ENCODE measurements around the gene OR2G3. TPM values are rescaled to one million over a fixed set of nuclear protein-coding genes. Genes with fewer than 3 reads are reported as not detected.

The OR2G3 gene
- total RNA-seq, 1 experiment from 2014 or later = not detected

GRCh38 chr1:247562198-247562597 lies 43.2 kb upstream of the OR2G3 start:
- Histone ChIP-seq H2AFZ (ENCODE audit: low read length) (no peak overlapping the region), H3K9me3 (ENCODE audit: low read length) (no peaks in the 10 kb centered on the region), H3K4me3 (ENCODE audit: low read length) (no peak overlapping the region), H3K27ac (ENCODE audit: low read length) (no peak overlapping the region), H4K20me1 (ENCODE audit: low read length) (no peaks in the 10 kb centered on the region), H3K79me2 (ENCODE audit: low read length) (no peaks in the 10 kb centered on the region), H3F3A (ENCODE audit: low read length, unreplicated experiment) (no peaks in the 10 kb centered on the region), H3K9ac (ENCODE audit: low read length) (no peak overlapping the region), H3K27me3 (ENCODE audit: low read length) (peaks cover 34% of the 10 kb centered on the region), H3K9me2 (replicated peaks; ENCODE audit: low read length) (no peaks in the 10 kb centered on the region), H3K4me1 (ENCODE audit: insufficient read depth, low read length) (no peaks in the 10 kb centered on the region), H3K36me3 (ENCODE audit: low read depth, low read length) (no peaks in the 10 kb centered on the region), H3K4me2 (ENCODE audit: low read length) (no peak overlapping the region)
- ChIA-PET CTCF (no interaction called here), POLR2A (ENCODE audit: unreplicated experiment) (no interaction called here)
- no peak for TF ChIP-seq EZH2 (IDR thresholded peaks at IDR 0.05; ENCODE audit: low read length, unreplicated experiment)
- no peak for TF ChIP-seq EZH2phosphoT487 (IDR thresholded peaks at IDR 0.05; ENCODE audit: borderline replicate concordance, low read length)
- TF ChIP-seq, protein P1, sequence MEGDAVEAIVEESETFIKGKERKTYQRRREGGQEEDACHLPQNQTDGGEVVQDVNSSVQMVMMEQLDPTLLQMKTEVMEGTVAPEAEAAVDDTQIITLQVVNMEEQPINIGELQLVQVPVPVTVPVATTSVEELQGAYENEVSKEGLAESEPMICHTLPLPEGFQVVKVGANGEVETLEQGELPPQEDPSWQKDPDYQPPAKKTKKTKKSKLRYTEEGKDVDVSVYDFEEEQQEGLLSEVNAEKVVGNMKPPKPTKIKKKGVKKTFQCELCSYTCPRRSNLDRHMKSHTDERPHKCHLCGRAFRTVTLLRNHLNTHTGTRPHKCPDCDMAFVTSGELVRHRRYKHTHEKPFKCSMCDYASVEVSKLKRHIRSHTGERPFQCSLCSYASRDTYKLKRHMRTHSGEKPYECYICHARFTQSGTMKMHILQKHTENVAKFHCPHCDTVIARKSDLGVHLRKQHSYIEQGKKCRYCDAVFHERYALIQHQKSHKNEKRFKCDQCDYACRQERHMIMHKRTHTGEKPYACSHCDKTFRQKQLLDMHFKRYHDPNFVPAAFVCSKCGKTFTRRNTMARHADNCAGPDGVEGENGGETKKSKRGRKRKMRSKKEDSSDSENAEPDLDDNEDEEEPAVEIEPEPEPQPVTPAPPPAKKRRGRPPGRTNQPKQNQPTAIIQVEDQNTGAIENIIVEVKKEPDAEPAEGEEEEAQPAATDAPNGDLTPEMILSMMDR (conservative IDR thresholded peaks at IDR 0.05; ENCODE audit: low read depth, low read length) = no peak
- DNase-seq (no peak), ATAC-seq (no peak)
- BruUV-seq (replicated peaks) = no TSS peak
- intact Hi-C loops (cut with micrococcal nuclease) = no loop called here

DNA sequence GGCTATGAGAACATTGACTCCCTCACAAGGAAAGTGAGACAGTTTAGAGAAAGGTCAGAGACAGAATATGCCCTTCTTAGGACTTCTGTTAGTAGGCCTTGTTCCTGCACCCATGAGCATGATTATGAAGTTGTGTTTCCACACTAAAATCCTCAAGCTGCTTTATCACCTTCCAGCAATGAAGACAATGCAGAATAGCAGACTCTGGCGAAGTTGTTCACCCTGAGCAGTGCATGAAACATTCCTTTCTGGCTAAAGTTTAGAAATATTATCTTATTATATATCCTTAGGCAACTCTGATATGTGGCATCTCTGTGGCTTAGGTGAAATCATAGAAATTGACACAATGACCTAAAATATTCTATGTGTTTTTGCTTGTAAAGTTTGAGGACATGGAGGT lies 31.1 kb upstream of the OR2G3 start:
- ChIA-PET CTCF (no interaction called here), POLR2A (ENCODE audit: unreplicated experiment) (no interaction called here)
- Histone ChIP-seq H3K79me2 (ENCODE audit: low read length) (no peaks in the 10 kb centered on the region), H3K9ac (ENCODE audit: low read length) (no peak overlapping the region), H4K20me1 (ENCODE audit: low read length) (no peaks in the 10 kb centered on the region), H3K27me3 (ENCODE audit: low read length) (peaks cover 18% of the 10 kb centered on the region; the same call in 1 of the 2 replicates), H2AFZ (ENCODE audit: low read length) (no peak overlapping the region), H3K9me2 (replicated peaks; ENCODE audit: low read length) (no peaks in the 10 kb centered on the region), H3K4me2 (ENCODE audit: low read length) (no peak overlapping the region), H3K27ac (ENCODE audit: low read length) (no peak overlapping the region), H3K4me3 (ENCODE audit: low read length) (no peak overlapping the region), H3K4me1 (ENCODE audit: insufficient read depth, low read length) (no peaks in the 10 kb centered on the region), H3K9me3 (ENCODE audit: low read length) (no peaks in the 10 kb centered on the region), H3F3A (ENCODE audit: low read length, unreplicated experiment) (no peaks in the 10 kb centered on the region), H3K36me3 (ENCODE audit: low read depth, low read length) (no peaks in the 10 kb centered on the region)
- no peak for ATAC-seq
- TF ChIP-seq EZH2 (IDR thresholded peaks at IDR 0.05; ENCODE audit: low read length, unreplicated experiment) (no peak), EZH2phosphoT487 (IDR thresholded peaks at IDR 0.05; ENCODE audit: borderline replicate concordance, low read length) (no peak)
- TF ChIP-seq, protein P1 (conservative IDR thresholded peaks at IDR 0.05; ENCODE audit: low read depth, low read length) = no peak
- BruUV-seq (replicated peaks) = no TSS peak
- no peak for DNase-seq
- intact Hi-C loops (cut with micrococcal nuclease) = loop anchor here (10.0 kb wide), 1 partner anchor 341 kb away; no protein-coding TSS in a partner anchor

- Histone ChIP-seq H3K27ac (ENCODE audit: low read length) (no peak overlapping the region), H3K79me2 (ENCODE audit: low read length) (no peaks in the 10 kb centered on the region), H3K9ac (ENCODE audit: low read length) (no peak overlapping the region), H3K9me3 (ENCODE audit: low read length) (no peaks in the 10 kb centered on the region), H2AFZ (ENCODE audit: low read length) (no peak overlapping the region), H3F3A (ENCODE audit: low read length, unreplicated experiment) (no peaks in the 10 kb centered on the region), H4K20me1 (ENCODE audit: low read length) (no peaks in the 10 kb centered on the region), H3K4me1 (ENCODE audit: insufficient read depth, low read length) (no peaks in the 10 kb centered on the region), H3K27me3 (ENCODE audit: low read length) (peaks cover 21% of the 10 kb centered on the region; the same call in 1 of the 2 replicates), H3K4me2 (ENCODE audit: low read length) (no peak overlapping the region), H3K36me3 (ENCODE audit: low read depth, low read length) (no peaks in the 10 kb centered on the region), H3K9me2 (replicated peaks; ENCODE audit: low read length) (no peaks in the 10 kb centered on the region), H3K4me3 (ENCODE audit: low read length) (no peak overlapping the region)
- TF ChIP-seq, protein P1 (conservative IDR thresholded peaks at IDR 0.05; ENCODE audit: low read depth, low read length) = no peak
- TF ChIP-seq EZH2 (IDR thresholded peaks at IDR 0.05; ENCODE audit: low read length, unreplicated experiment) = no peak
- TF ChIP-seq EZH2phosphoT487 (IDR thresholded peaks at IDR 0.05; ENCODE audit: borderline replicate concordance, low read length) = no peak
- ATAC-seq (peak; percentile 64; the same call in 1 of the 2 replicates), DNase-seq (peak; percentile 65)
- ChIA-PET CTCF (no interaction called here), POLR2A (ENCODE audit: unreplicated experiment) (no interaction called here)
- intact Hi-C loops (cut with micrococcal nuclease) = loop anchor here (5.0 to 10.0 kb wide), 2 partner anchors 283 to 340 kb away; partner anchors contain the start of gene TRIM58
- no TSS peak for BruUV-seq (replicated peaks)
These were observed 30.7 kb upstream of the OR2G3 start for GRCh38 chr1:247574664-247575063.
